Measurements from ENCODE around the gene SAYSD1. TPM values are rescaled to one million over a fixed set of nuclear protein-coding genes. Genes with fewer than 3 reads are reported as not detected.

The SAYSD1 gene
- total and polyA plus RNA-seq, 2 of the 8 experiments (the other 6 are each of a cell fraction or from before 2014, with no cell fraction given), result 6.7 to 7.9 TPM

DNA sequence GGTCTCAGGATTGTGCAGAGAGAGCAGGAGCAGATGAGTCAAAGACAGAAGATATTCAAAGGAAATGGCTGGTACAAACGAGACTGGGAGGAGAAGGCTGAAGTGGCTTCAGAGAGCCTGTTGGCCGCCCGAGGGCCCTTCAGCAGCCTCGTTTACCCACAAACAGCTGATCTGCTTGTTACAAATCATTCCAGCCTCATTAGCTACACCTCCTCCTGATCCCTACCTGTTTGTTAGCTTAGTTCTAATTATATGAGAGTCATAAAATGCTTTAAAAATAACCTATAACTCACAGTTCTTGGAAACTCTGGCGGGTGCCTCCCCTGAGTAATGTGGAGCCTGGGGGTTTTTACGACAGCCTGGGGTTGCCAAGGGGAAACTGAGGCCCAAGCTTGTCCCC lies 53.8 kb downstream of the SAYSD1 start (continued):
- TF ChIP-seq HDAC2 (IDR thresholded peaks at IDR 0.05; ENCODE audit: borderline replicate concordance in 1 of 2, low read depth in 2 of 2, low read length in 2 of 2), result no peak
- TF ChIP-seq, protein P1, sequence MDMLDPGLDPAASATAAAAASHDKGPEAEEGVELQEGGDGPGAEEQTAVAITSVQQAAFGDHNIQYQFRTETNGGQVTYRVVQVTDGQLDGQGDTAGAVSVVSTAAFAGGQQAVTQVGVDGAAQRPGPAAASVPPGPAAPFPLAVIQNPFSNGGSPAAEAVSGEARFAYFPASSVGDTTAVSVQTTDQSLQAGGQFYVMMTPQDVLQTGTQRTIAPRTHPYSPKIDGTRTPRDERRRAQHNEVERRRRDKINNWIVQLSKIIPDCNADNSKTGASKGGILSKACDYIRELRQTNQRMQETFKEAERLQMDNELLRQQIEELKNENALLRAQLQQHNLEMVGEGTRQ (IDR thresholded peaks at IDR 0.05; ENCODE audit: low read length), result no peak

All from H1 (cell line).